Measurements from ENCODE around the gene DENND1B.
A peak's percentile ranks its signal among the peaks of the same experiment; 100 is the strongest.

The DENND1B gene

GRCh38 chr1:197775282-197776262 is at the start of gene DENND1B:
DENND1B (minus strand) TSS chr1:197775480; CDS start chr1:197775155, 325 bp downstream.
- H3K4me2 ChIP-seq (ENCODE audit: low read length): peak within 1 kb of the TSS; percentile 89
- no peaks in the 10 kb centered on the region for H3K27me3 ChIP-seq (ENCODE audit: low read depth, low read length)
- H3K9me3 ChIP-seq (ENCODE audit: insufficient read depth, low read length): no peaks in the 10 kb centered on the region; the same call in 1 of the 2 replicates
- H3K79me2 ChIP-seq (ENCODE audit: low read length): peaks cover 43% of the 10 kb centered on the region
- peaks cover 31% of the 10 kb centered on the region for H3K36me3 ChIP-seq (replicated peaks; ENCODE audit: low read depth, low read length)
- peak within 1 kb of the TSS; percentile 67; the same call in 1 of the 2 replicates for H2AFZ ChIP-seq (ENCODE audit: low read depth, low read length)
- TF ChIP-seq EZH2phosphoT487 (IDR thresholded peaks at IDR 0.05; ENCODE audit: low read depth) (no peak), CTCF (IDR thresholded peaks at IDR 0.05; ENCODE audit: low read depth, low read length) (no peak)
- peaks cover 56% of the 10 kb centered on the region for H3K4me1 ChIP-seq (ENCODE audit: low read length)
- peak within 1 kb of the TSS; percentile 90 for H3K4me3 ChIP-seq (ENCODE audit: low read length)
- H3K9ac ChIP-seq (ENCODE audit: low read length): peak within 1 kb of the TSS; percentile 96
- H3K27ac ChIP-seq (ENCODE audit: low read length): peak within 1 kb of the TSS; percentile 95
- H4K20me1 ChIP-seq (ENCODE audit: insufficient read depth, low read length): peaks cover 28% of the 10 kb centered on the region

- Histone ChIP-seq H4K20me1 (ENCODE audit: insufficient read depth, low read length) (no peaks in the 10 kb centered on the region), H3K4me1 (ENCODE audit: low read length) (peaks cover 6% of the 10 kb centered on the region), H3K9ac (ENCODE audit: low read length) (no peak overlapping the region), H3K27ac (ENCODE audit: low read length) (no peak overlapping the region), H3K36me3 (replicated peaks; ENCODE audit: low read depth, low read length) (no peaks in the 10 kb centered on the region), H2AFZ (ENCODE audit: low read depth, low read length) (no peak overlapping the region), H3K4me3 (ENCODE audit: low read length) (no peak overlapping the region), H3K9me3 (ENCODE audit: insufficient read depth, low read length) (no peaks in the 10 kb centered on the region), H3K4me2 (ENCODE audit: low read length) (no peak overlapping the region), H3K79me2 (ENCODE audit: low read length) (no peaks in the 10 kb centered on the region), H3K27me3 (ENCODE audit: low read depth, low read length) (no peaks in the 10 kb centered on the region)
- TF ChIP-seq CTCF (IDR thresholded peaks at IDR 0.05; ENCODE audit: low read depth, low read length) (no peak), EZH2phosphoT487 (IDR thresholded peaks at IDR 0.05; ENCODE audit: low read depth) (no peak)
These were observed 39.0 kb upstream of the DENND1B start for GRCh38 chr1:197814306-197814705.

- Histone ChIP-seq H3K79me2 (ENCODE audit: low read length) (no peaks in the 10 kb centered on the region), H3K9ac (ENCODE audit: low read length) (no peak overlapping the region), H2AFZ (ENCODE audit: low read depth, low read length) (no peak overlapping the region), H3K4me1 (ENCODE audit: low read length) (peaks cover 11% of the 10 kb centered on the region), H3K4me3 (ENCODE audit: low read length) (no peak overlapping the region), H3K36me3 (replicated peaks; ENCODE audit: low read depth, low read length) (no peaks in the 10 kb centered on the region), H3K27me3 (ENCODE audit: low read depth, low read length) (no peaks in the 10 kb centered on the region), H4K20me1 (ENCODE audit: insufficient read depth, low read length) (no peaks in the 10 kb centered on the region), H3K4me2 (ENCODE audit: low read length) (no peak overlapping the region), H3K27ac (ENCODE audit: low read length) (no peak overlapping the region), H3K9me3 (ENCODE audit: insufficient read depth, low read length) (no peaks in the 10 kb centered on the region)
- no peak for TF ChIP-seq EZH2phosphoT487 (IDR thresholded peaks at IDR 0.05; ENCODE audit: low read depth)
- no peak for TF ChIP-seq CTCF (IDR thresholded peaks at IDR 0.05; ENCODE audit: low read depth, low read length)
These were observed 38.5 kb upstream of the DENND1B start for GRCh38 chr1:197813741-197814140.

- H4K20me1 ChIP-seq (ENCODE audit: insufficient read depth, low read length): no peaks in the 10 kb centered on the region
These were observed 36.5 kb upstream of the DENND1B start for GRCh38 chr1:197811769-197812168.

More at GRCh38 chr1:197811769-197812168, 36.5 kb upstream of the DENND1B start:
- no peak for TF ChIP-seq CTCF (IDR thresholded peaks at IDR 0.05; ENCODE audit: low read depth, low read length)
- no peak for TF ChIP-seq EZH2phosphoT487 (IDR thresholded peaks at IDR 0.05; ENCODE audit: low read depth)
- Histone ChIP-seq H3K27ac (ENCODE audit: low read length) (no peak overlapping the region), H3K27me3 (ENCODE audit: low read depth, low read length) (no peaks in the 10 kb centered on the region), H3K4me1 (ENCODE audit: low read length) (peaks cover 30% of the 10 kb centered on the region), H2AFZ (ENCODE audit: low read depth, low read length) (no peak overlapping the region), H3K36me3 (replicated peaks; ENCODE audit: low read depth, low read length) (no peaks in the 10 kb centered on the region), H3K4me3 (ENCODE audit: low read length) (no peak overlapping the region), H3K79me2 (ENCODE audit: low read length) (no peaks in the 10 kb centered on the region), H3K4me2 (ENCODE audit: low read length) (no peak overlapping the region), H3K9ac (ENCODE audit: low read length) (no peak overlapping the region), H3K9me3 (ENCODE audit: insufficient read depth, low read length) (no peaks in the 10 kb centered on the region)

Measured in OCI-LY3 (cell line).